GM23338 (cell line): ENCODE measurements around the gene GNPTG.

ENCODE experiments used
- CREB1 ChIP-seq: fragments of 250-450 bp; sonication (Bioruptor Pico); IDR thresholded peaks from 2 replicates; pipeline ENCODE4 v1.5.0; 2020; ENCODE audit warnings: low read depth, mild to moderate bottlenecking, moderate library complexity
- CTCF ChIP-seq, 2 experiments: fragments of 200-600 bp in 1 of 2; sonication (generic) in 1 of 2; conservative IDR thresholded peaks; 2 replicates each; pipeline versions ENCODE4 v1.5.1 to v1.6.1; 2016 to 2017; ENCODE audit warnings: antibody characterized with exemption in 2 of 2, low read depth in 2 of 2, mild to moderate bottlenecking in 2 of 2, moderate library complexity in 1 of 2
- EZH2 ChIP-seq: fragments of 200-600 bp; sonication (generic); IDR thresholded peaks from one replicate; pipeline ENCODE4 v1.8.0; 2017; ENCODE audit warnings: antibody characterized with exemption, mild to moderate bottlenecking, low read depth; ENCODE audit not compliant: unreplicated experiment
- JUNB ChIP-seq: IDR thresholded peaks from one replicate; pipeline ENCODE4 v1.6.1; 2016; ENCODE audit warnings: antibody characterized with exemption; ENCODE audit not compliant: unreplicated experiment
- REST ChIP-seq: IDR thresholded peaks from one replicate; pipeline ENCODE4 v1.6.1; 2018; ENCODE audit warnings: antibody characterized with exemption; ENCODE audit not compliant: unreplicated experiment
- TF ChIP-seq, protein P1 (sequence below): IDR thresholded peaks from 2 replicates; pipeline ENCODE4 v1.6.1; 2016; ENCODE audit warnings: antibody characterized with exemption

- TF ChIP-seq CTCF (conservative IDR thresholded peaks at IDR 0.05; ENCODE audit: low read depth in 2 of 2) (no peak), EZH2 (no peak), JUNB (no peak), REST (no peak), CREB1 (CRISPR knock-in tag) (no peak)
- TF ChIP-seq, protein P1, sequence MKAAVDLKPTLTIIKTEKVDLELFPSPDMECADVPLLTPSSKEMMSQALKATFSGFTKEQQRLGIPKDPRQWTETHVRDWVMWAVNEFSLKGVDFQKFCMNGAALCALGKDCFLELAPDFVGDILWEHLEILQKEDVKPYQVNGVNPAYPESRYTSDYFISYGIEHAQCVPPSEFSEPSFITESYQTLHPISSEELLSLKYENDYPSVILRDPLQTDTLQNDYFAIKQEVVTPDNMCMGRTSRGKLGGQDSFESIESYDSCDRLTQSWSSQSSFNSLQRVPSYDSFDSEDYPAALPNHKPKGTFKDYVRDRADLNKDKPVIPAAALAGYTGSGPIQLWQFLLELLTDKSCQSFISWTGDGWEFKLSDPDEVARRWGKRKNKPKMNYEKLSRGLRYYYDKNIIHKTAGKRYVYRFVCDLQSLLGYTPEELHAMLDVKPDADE = no peak
Measured at GRCh38 chr16:1313721-1314369, 37.9 kb upstream of the GNPTG start.
